Tibial nerve (tissue), 4 donors: ENCODE results near the gene BANP. TPM values are rescaled to one million over a fixed set of nuclear protein-coding genes. Genes with fewer than 3 reads are reported as not detected.

Experiments
- DNase-seq, 2 donors: peaks; one replicate each; pipeline ENCODE4 v3.0.0-alpha.2; 2019; ENCODE audit warnings: low spot score in 2 of 2
- H3K27ac ChIP-seq, 4 donors: fragments of 200-600 bp; sonication (generic) in 3 of 4; one replicate each; pipeline ENCODE4 v1.5.1; 2017 to 2019; ENCODE audit warnings: mild to moderate bottlenecking in 1 of 4
- H3K27me3 ChIP-seq, 2 donors: fragments of 200-600 bp; sonication (generic) in 1 of 2; one replicate each; pipeline versions ENCODE4 v1.5.1 to v1.6.0; 2017 to 2019
- H3K36me3 ChIP-seq, 3 donors: fragments of 200-600 bp; sonication (generic); one replicate each; pipeline ENCODE4 v1.5.1; 2018 to 2019
- H3K4me1 ChIP-seq, 4 donors: fragments of 200-600 bp; sonication (generic) in 3 of 4; one replicate each; pipeline ENCODE4 v1.5.1; 2017 to 2019
- H3K4me3 ChIP-seq, 4 donors: fragments of 200-600 bp; sonication (generic) in 3 of 4; one replicate each; pipeline ENCODE4 v1.5.1; 2017 to 2019; ENCODE audit warnings: mild to moderate bottlenecking in 1 of 4, moderate library complexity in 1 of 4
- H3K9me3 ChIP-seq, 4 donors: fragments of 200-600 bp; sonication (generic) in 3 of 4; one replicate each; pipeline ENCODE4 v1.5.1; 2017 to 2019
- EP300 ChIP-seq, 2 donors: sonication (generic); formaldehyde crosslinking; IDR thresholded peaks; one replicate each; pipeline ENCODE4 v1.6.1; 2017; ENCODE audit warnings: antibody characterized with exemption in 2 of 2, mild to moderate bottlenecking in 1 of 2
- POLR2A ChIP-seq, 2 donors: fragments of 450-650 bp; IDR thresholded peaks; one replicate each; pipeline ENCODE4 v1.6.1; 2017; ENCODE audit warnings: antibody characterized with exemption in 2 of 2, mild to moderate bottlenecking in 2 of 2, moderate library complexity in 2 of 2
- WGBS, 2 donors: methylation state at CpG; one replicate each; pipeline ENCODE4 v1.1.5; 2018; 5-methylcytosine and 5-hydroxymethylcytosine counted together
- total RNA-seq, 4 donors: library from RNA; depleted of rRNA; stranded (reverse); fragments of >200 nt; gene quantifications; one replicate each; pipeline ENCODE4 v1.1.0, GENCODE V29; 2016
- TF ChIP-seq, protein P1 (sequence below), 5 experiments: fragments of 200-600 bp in 3 of 5; fragments of 450-650 bp in 2 of 5; sonication (generic) in 3 of 5; IDR thresholded peaks; one replicate each; pipeline ENCODE4 v1.5.1; 2016 to 2019; ENCODE audit warnings: antibody characterized with exemption in 5 of 5, mild to moderate bottlenecking in 3 of 5, moderate library complexity in 2 of 5

Gene BANP
- total RNA-seq, 4 donors from 2014 or later, result 21.9 to 27.3 (median 24.6) TPM

DNA sequence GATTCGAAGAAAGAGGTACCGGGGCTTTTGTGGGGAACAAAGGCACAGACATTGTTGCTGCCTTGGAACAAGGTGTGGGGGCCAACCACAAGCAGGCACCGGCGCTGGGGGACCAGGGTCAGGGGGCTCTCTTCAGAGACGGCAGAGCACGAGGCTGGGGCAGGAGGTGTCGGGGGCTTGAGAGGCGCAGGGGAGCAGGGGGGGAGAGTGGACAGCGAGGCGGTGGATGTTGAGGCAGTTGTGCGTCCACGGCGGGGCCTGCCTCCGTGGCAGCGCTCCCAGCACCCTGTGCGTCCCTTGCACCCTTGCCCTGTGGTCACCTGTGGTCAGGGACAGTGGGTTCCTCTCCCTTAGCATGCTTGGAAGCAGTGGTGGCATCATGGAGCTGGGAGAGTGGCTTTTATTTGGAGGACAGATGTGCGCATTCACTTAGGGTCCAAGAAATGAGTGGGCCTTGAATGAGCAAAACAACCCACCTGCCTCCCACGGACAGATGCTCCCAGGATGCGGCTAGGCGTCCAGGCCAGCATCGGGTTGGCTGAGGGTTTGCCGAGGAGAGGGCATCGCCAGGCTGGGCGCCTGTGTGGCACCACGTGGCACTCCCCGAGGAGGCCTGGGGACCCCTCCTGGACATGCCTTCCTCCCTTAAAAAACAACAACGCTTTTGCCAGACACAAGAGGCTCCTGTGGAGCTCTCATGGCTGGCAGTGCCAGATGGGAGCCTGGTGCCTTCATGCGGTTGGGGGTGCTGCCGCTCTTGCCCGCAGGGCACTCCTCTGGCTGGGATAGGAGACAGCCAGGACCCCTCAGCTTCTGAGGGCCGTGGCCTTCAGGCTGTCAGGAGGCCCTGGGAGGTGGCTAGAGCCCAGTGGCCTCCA is 113.0 kb downstream of the BANP start:
- 90 to 94% methylated on average over 20 to 31 of the region's 31 CpGs for WGBS, 2 donors
- Histone ChIP-seq H3K27ac (no peak overlapping the region), H3K9me3 (no peaks in the 10 kb centered on the region), H3K4me3 (no peak overlapping the region), H3K27me3 (no peaks in the 10 kb centered on the region), H3K4me1 (peaks cover 0 to 28% (median 9%) of the 10 kb centered on the region in 4 donors), H3K36me3 (peaks cover 0 to 60% (median 0%) of the 10 kb centered on the region in 3 donors)
- TF ChIP-seq, protein P1, sequence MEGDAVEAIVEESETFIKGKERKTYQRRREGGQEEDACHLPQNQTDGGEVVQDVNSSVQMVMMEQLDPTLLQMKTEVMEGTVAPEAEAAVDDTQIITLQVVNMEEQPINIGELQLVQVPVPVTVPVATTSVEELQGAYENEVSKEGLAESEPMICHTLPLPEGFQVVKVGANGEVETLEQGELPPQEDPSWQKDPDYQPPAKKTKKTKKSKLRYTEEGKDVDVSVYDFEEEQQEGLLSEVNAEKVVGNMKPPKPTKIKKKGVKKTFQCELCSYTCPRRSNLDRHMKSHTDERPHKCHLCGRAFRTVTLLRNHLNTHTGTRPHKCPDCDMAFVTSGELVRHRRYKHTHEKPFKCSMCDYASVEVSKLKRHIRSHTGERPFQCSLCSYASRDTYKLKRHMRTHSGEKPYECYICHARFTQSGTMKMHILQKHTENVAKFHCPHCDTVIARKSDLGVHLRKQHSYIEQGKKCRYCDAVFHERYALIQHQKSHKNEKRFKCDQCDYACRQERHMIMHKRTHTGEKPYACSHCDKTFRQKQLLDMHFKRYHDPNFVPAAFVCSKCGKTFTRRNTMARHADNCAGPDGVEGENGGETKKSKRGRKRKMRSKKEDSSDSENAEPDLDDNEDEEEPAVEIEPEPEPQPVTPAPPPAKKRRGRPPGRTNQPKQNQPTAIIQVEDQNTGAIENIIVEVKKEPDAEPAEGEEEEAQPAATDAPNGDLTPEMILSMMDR (IDR thresholded peaks at IDR 0.05), result no peak
- TF ChIP-seq EP300 (IDR thresholded peaks at IDR 0.05), result no peak
- no peak for TF ChIP-seq POLR2A (IDR thresholded peaks at IDR 0.05)
- no peak for DNase-seq

DNA sequence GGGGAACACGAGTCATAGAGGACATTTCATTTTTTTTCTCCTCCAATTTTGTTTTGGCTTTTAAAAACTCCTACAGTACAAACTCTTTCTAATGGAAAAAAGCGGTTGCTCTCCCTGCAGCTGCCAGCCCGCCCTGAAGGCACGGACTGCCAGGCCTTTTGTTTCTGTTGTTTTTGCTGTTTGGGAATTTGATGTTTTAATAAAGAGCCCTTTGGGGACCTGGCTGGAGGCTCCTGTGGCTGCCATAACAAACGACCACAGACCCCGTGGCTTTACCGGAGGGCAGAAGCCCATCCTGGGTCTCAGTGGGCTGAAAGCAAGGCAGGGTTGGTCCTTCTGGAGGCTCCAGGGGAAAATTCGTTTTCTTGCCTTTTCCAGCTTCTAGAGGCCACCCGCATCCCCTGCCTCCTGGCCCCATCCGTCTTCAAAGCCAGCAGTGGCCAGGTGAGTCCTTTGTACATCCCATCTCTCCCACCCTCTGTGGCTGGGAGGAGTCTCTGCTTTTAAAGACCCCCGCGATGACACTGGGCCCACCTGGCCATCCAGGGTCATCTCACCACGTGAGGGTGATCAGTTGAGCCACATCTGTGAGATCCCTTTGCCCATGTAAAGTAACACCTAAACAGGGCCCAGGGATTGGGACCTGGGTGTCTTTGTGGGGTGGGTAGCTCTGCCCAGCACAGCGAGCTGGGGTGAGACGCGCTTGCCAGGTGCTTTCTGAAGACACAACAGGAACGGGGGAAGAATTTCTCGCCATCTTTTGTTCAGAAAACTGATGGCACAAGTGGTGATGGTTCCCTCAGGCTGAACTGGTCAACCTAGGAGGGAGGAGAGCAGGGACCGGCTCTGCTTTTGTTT is 113.9 kb downstream of the BANP start:
- Histone ChIP-seq H3K4me3 (no peak overlapping the region), H3K36me3 (peaks cover 0 to 60% (median 0%) of the 10 kb centered on the region in 3 donors), H3K4me1 (peaks cover 0 to 28% (median 9%) of the 10 kb centered on the region in 4 donors), H3K27me3 (no peaks in the 10 kb centered on the region), H3K27ac (no peak overlapping the region), H3K9me3 (no peaks in the 10 kb centered on the region)
- TF ChIP-seq POLR2A (IDR thresholded peaks at IDR 0.05), result no peak
- TF ChIP-seq EP300 (IDR thresholded peaks at IDR 0.05), result no peak
- TF ChIP-seq, protein P1 (IDR thresholded peaks at IDR 0.05), result no peak
- DNase-seq, result no peak
- 92% methylated on average over 19 of the region's 19 CpGs for WGBS, 2 donors

DNA sequence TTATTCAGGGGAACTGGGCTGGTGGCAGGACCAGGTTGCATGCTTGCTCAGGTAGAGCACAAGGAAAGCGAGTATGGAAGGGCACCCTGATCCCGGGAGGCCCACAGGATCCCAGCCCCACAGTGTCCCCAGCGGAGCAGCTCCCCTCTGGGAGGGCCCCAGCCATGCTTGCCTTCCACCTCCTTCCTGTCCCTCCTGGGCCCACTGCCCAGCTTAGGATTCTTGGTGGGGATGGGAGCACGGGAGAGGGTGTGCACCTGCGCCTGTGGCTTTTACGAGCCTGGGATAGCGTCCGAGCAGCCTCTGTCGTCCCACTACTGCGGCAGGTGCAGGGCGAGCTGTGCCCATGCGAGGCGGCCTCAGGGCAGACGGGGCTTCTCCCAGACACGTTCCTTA is 114.5 kb downstream of the BANP start:
- TF ChIP-seq EP300 (IDR thresholded peaks at IDR 0.05) (no peak), POLR2A (IDR thresholded peaks at IDR 0.05) (no peak)
- TF ChIP-seq, protein P1 (IDR thresholded peaks at IDR 0.05), result no peak

DNA sequence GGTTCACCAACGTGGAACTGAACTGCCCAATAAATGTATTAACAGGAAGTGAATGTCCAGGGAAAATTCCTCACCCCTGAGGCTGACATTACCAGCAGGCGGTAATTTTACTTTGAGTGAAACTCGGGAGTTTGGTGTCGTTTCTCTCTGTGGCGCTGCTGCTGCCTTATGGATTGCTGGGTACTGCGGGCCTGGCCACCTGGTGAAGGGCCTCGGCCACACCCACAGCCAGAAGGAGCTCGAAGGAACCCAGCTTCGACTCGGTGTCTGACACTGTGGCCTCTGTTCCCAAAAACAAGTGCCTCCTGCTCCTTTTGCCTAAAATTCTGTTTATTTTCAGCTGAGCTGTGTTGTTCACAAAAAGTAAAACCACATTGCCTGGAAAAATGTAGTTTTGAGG is 115.0 kb downstream of the BANP start:
- peaks cover 0 to 24% (median 9%) of the 10 kb centered on the region in 4 donors for H3K4me1 ChIP-seq
- no peaks in the 10 kb centered on the region for H3K27me3 ChIP-seq
- WGBS, 2 donors, result 84 to 88% methylated on average over 10 of the region's 10 CpGs
- H3K9me3 ChIP-seq, result no peaks in the 10 kb centered on the region
- no peak for TF ChIP-seq POLR2A (IDR thresholded peaks at IDR 0.05)
- TF ChIP-seq, protein P1 (IDR thresholded peaks at IDR 0.05), result no peak
- TF ChIP-seq EP300 (IDR thresholded peaks at IDR 0.05), result no peak
- no peak overlapping the region for H3K4me3 ChIP-seq
- peaks cover 0 to 61% (median 0%) of the 10 kb centered on the region in 3 donors for H3K36me3 ChIP-seq
- no peak for DNase-seq
- H3K27ac ChIP-seq, result no peak overlapping the region

More for the DNA sequence above, 114.5 kb downstream of the BANP start:
- Histone ChIP-seq H3K4me1 (peaks cover 0 to 28% (median 9%) of the 10 kb centered on the region in 4 donors), H3K9me3 (no peaks in the 10 kb centered on the region), H3K27me3 (no peaks in the 10 kb centered on the region), H3K36me3 (peaks cover 0 to 60% (median 0%) of the 10 kb centered on the region in 3 donors), H3K27ac (no peak overlapping the region), H3K4me3 (no peak overlapping the region)
- DNase-seq, result no peak
- 91 to 94% methylated on average over 11 to 15 of the region's 15 CpGs for WGBS, 2 donors
